GM23338 (cell line): Measurements from ENCODE around the gene EYA4. TPM values are rescaled to one million over a fixed set of nuclear protein-coding genes. Genes with fewer than 3 reads are reported as not detected.

Experiments
- ATAC-seq: fragments of 200-7000 bp; cut with Tn5 transposase; 3 replicates; pipeline ENCODE4 v1.9.1; 2020
- DNase-seq: peaks from one replicate; pipeline ENCODE4 v3.0.0-alpha.2; 2015; ENCODE audit warnings: low spot score
- H2AFZ ChIP-seq: fragments of 200-600 bp; sonication (generic); 2 replicates; pipeline ENCODE4 v1.8.0; 2016; ENCODE audit warnings: antibody characterized with exemption, mild to moderate bottlenecking, moderate library complexity
- H3F3A ChIP-seq: fragments of 200-600 bp; sonication (generic); replicated peaks from 2 replicates; pipeline ENCODE4 v1.8.0; 2017; ENCODE audit warnings: antibody characterized with exemption, mixed run types, low read depth
- H3K27ac ChIP-seq: fragments of 200-600 bp; sonication (generic); 2 replicates; pipeline ENCODE4 v1.6.1; 2016; ENCODE audit warnings: low read depth
- H3K27me3 ChIP-seq: fragments of 200-600 bp; sonication (generic); 2 replicates; pipeline ENCODE4 v1.8.0; 2016; ENCODE audit warnings: mild to moderate bottlenecking, mixed run types, moderate library complexity; ENCODE audit not compliant: insufficient read depth
- H3K36me3 ChIP-seq: fragments of 200-600 bp; sonication (generic); 2 replicates; pipeline ENCODE4 v1.8.0; 2016; ENCODE audit warnings: mild to moderate bottlenecking; ENCODE audit not compliant: insufficient read depth
- H3K4me1 ChIP-seq: fragments of 200-600 bp; sonication (generic); 2 replicates; pipeline ENCODE4 v1.8.0; 2016; ENCODE audit warnings: mild to moderate bottlenecking, moderate library complexity; ENCODE audit not compliant: insufficient read depth
- H3K4me2 ChIP-seq: fragments of 200-600 bp; sonication (generic); 2 replicates; pipeline ENCODE4 v1.7.1; 2017; ENCODE audit warnings: mixed run types
- H3K4me3 ChIP-seq: fragments of 200-600 bp; sonication (generic); 2 replicates; pipeline ENCODE4 v1.6.1; 2016; ENCODE audit warnings: mixed run types
- H3K79me2 ChIP-seq: fragments of 200-600 bp; sonication (generic); replicated peaks from 2 replicates; pipeline ENCODE4 v1.8.0; 2017; ENCODE audit warnings: mild to moderate bottlenecking; ENCODE audit not compliant: insufficient read depth
- H3K9me2 ChIP-seq: fragments of 200-600 bp; sonication (generic); 2 replicates; pipeline ENCODE4 v1.8.0; 2017; ENCODE audit not compliant: insufficient read depth
- H4K20me1 ChIP-seq: fragments of 200-600 bp; sonication (generic); replicated peaks from 2 replicates; pipeline ENCODE4 v1.8.0; 2017; ENCODE audit warnings: mild to moderate bottlenecking; ENCODE audit not compliant: insufficient read depth
- H3K27ac Mint-ChIP-seq: 2 replicates; pipeline ENCODE4 v1.8.0; 2020; ENCODE audit warnings: inconsistent platforms, mild to moderate bottlenecking, moderate library complexity, mixed read lengths
- H3K27me3 Mint-ChIP-seq: 3 replicates; pipeline ENCODE4 v1.8.0; 2022; ENCODE audit warnings: low read depth, mild to moderate bottlenecking, moderate library complexity, mixed read lengths, inconsistent platforms; ENCODE audit not compliant: insufficient read depth, poor library complexity
- H3K36me3 Mint-ChIP-seq: 3 replicates; pipeline ENCODE4 v1.8.0; 2021; ENCODE audit warnings: low read depth, mild to moderate bottlenecking, inconsistent platforms, moderate library complexity, mixed read lengths
- H3K4me1 Mint-ChIP-seq: 3 replicates; pipeline ENCODE4 v1.8.0; 2020; ENCODE audit warnings: mild to moderate bottlenecking, inconsistent platforms, mixed read lengths
- H3K4me3 Mint-ChIP-seq: 3 replicates; pipeline ENCODE4 v1.8.0; 2021; ENCODE audit warnings: moderate library complexity, mild to moderate bottlenecking, inconsistent platforms, mixed read lengths
- H3K9me3 Mint-ChIP-seq: 3 replicates; pipeline ENCODE4 v1.8.0; 2020; ENCODE audit warnings: moderate library complexity, mild to moderate bottlenecking, inconsistent platforms, mixed read lengths
- CREB1 ChIP-seq: fragments of 250-450 bp; sonication (Bioruptor Pico); IDR thresholded peaks from 2 replicates; pipeline ENCODE4 v1.5.0; 2020; ENCODE audit warnings: low read depth, mild to moderate bottlenecking, moderate library complexity
- CTCF ChIP-seq, 2 experiments: fragments of 200-600 bp in 1 of 2; sonication (generic) in 1 of 2; conservative IDR thresholded peaks; 2 replicates each; pipeline versions ENCODE4 v1.5.1 to v1.6.1; 2016 to 2017; ENCODE audit warnings: antibody characterized with exemption in 2 of 2, low read depth in 2 of 2, mild to moderate bottlenecking in 2 of 2, moderate library complexity in 1 of 2
- ETS1 ChIP-seq: IDR thresholded peaks from 2 replicates; pipeline ENCODE4 v1.6.1; 2016; ENCODE audit warnings: antibody characterized with exemption
- EZH2 ChIP-seq: fragments of 200-600 bp; sonication (generic); IDR thresholded peaks from one replicate; pipeline ENCODE4 v1.8.0; 2017; ENCODE audit warnings: antibody characterized with exemption, mild to moderate bottlenecking, low read depth; ENCODE audit not compliant: unreplicated experiment
- JUNB ChIP-seq: IDR thresholded peaks from one replicate; pipeline ENCODE4 v1.6.1; 2016; ENCODE audit warnings: antibody characterized with exemption; ENCODE audit not compliant: unreplicated experiment
- NANOG ChIP-seq: IDR thresholded peaks from 2 replicates; pipeline ENCODE4 v1.6.1; 2016; ENCODE audit warnings: antibody characterized with exemption, borderline replicate concordance
- POLR2AphosphoS5 ChIP-seq: IDR thresholded peaks from 2 replicates; pipeline ENCODE4 v1.6.1; 2016; ENCODE audit warnings: antibody characterized with exemption, low read depth
- REST ChIP-seq: IDR thresholded peaks from one replicate; pipeline ENCODE4 v1.6.1; 2018; ENCODE audit warnings: antibody characterized with exemption; ENCODE audit not compliant: unreplicated experiment
- ZNF114 ChIP-seq: fragments of 250-450 bp; sonication (Bioruptor Pico); IDR thresholded peaks from 2 replicates; pipeline ENCODE4 v1.5.0; 2020; ENCODE audit warnings: mild to moderate bottlenecking, moderate library complexity
- ZNF331 ChIP-seq: fragments of 250-450 bp; sonication (Bioruptor Pico); IDR thresholded peaks from 2 replicates; pipeline ENCODE4 v1.5.0; 2020; ENCODE audit warnings: low read depth, mild to moderate bottlenecking, moderate library complexity
- polyA plus RNA-seq: library from polyadenylated mRNA; unstranded; fragments of >200 nt; fragmentation: Nextera tagmentation; extraction: Ambion mirVana; gene quantifications from 2 replicates; pipeline ENCODE4 v1.2.1, GENCODE V29; 2016
- total RNA-seq: library from RNA; depleted of rRNA; stranded (reverse); fragments of >200 nt; shearing (Covaris generic); gene quantifications from 2 replicates; pipeline ENCODE4 v1.2.3, GENCODE V29; 2014

Gene EYA4
- total and polyA plus RNA-seq, 2 experiments from 2014 or later = 0.05 to 0.21 TPM

- no peak overlapping the region for H3K4me3 ChIP-seq
Measured at GRCh38 chr6:133548423-133549159, 307.4 kb downstream of the EYA4 start.

More at GRCh38 chr6:133548423-133549159, 307.4 kb downstream of the EYA4 start:
- H3K4me3 Mint-ChIP-seq = peak overlapping the region; percentile 7; the same call in 1 of the 3 replicates
- no peak overlapping the region for H3K27ac Mint-ChIP-seq
- H3K36me3 Mint-ChIP-seq = no peaks in the 10 kb centered on the region
- Histone ChIP-seq H3K27ac (no peak overlapping the region), H3F3A (no peaks in the 10 kb centered on the region), H3K4me2 (peak overlapping the region; percentile 24), H4K20me1 (no peaks in the 10 kb centered on the region), H3K4me1 (peaks cover 26% of the 10 kb centered on the region), H3K27me3 (no peaks in the 10 kb centered on the region), H3K79me2 (no peaks in the 10 kb centered on the region), H3K9me2 (no peaks in the 10 kb centered on the region), H2AFZ (no peak overlapping the region), H3K36me3 (no peaks in the 10 kb centered on the region)
- no peaks in the 10 kb centered on the region for H3K9me3 Mint-ChIP-seq
- ATAC-seq (peak; percentile 60), DNase-seq (peak; percentile 25)
- TF ChIP-seq EZH2 = no peak
- TF ChIP-seq CREB1 (CRISPR knock-in tag) = no peak
- no peak for TF ChIP-seq ZNF331 (CRISPR knock-in tag)
- TF ChIP-seq CTCF (conservative IDR thresholded peaks at IDR 0.05; ENCODE audit: low read depth in 2 of 2) = no peak
- TF ChIP-seq REST = no peak
- no peak for TF ChIP-seq JUNB
- no peak for TF ChIP-seq NANOG
- TF ChIP-seq ETS1 = no peak
- TF ChIP-seq POLR2AphosphoS5 = no peak
- TF ChIP-seq ZNF114 (CRISPR knock-in tag) = no peak
- peaks cover 21% of the 10 kb centered on the region for H3K4me1 Mint-ChIP-seq
- peaks cover 3% of the 10 kb centered on the region for H3K27me3 Mint-ChIP-seq
